Adrenal gland (tissue), 12 donors: ENCODE results near the gene ST6GALNAC4. TPM values are rescaled to one million over a fixed set of nuclear protein-coding genes. Genes with fewer than 3 reads are reported as not detected.
"Not testable (repeated sequence)": the region's sequence is repeated elsewhere in the genome, so short reads cannot be mapped to it uniquely, and the experiment has no call there.

Experiments
- DNase-seq, 7 donors: peaks; one replicate each; pipeline ENCODE4 v3.0.0-alpha.2; 2019 to 2020
- H3K27ac ChIP-seq, 5 donors: fragments of 200-600 bp; sonication (generic) in 4 of 5; 1 replicate in 3 of 5; 2 replicates in 2 of 5; pipeline versions ENCODE4 v1.5.1 to v1.8.0; 2016 to 2020; ENCODE audit warnings: mild to moderate bottlenecking in 1 of 5
- H3K27me3 ChIP-seq: fragments of 200-600 bp; 2 replicates; pipeline ENCODE4 v1.8.0; 2021
- H3K36me3 ChIP-seq, 2 donors: fragments of 200-600 bp; replicated peaks in 1 of 2; 1 replicate in 1 of 2; 2 replicates in 1 of 2; pipeline versions ENCODE4 v1.5.1 to v1.8.0; 2018 to 2022
- H3K4me1 ChIP-seq, 2 donors: fragments of 200-600 bp; replicated peaks in 1 of 2; 1 replicate in 1 of 2; 2 replicates in 1 of 2; pipeline versions ENCODE4 v1.5.1 to v1.8.0; 2018 to 2021
- H3K4me3 ChIP-seq, 4 donors: fragments of 200-600 bp; sonication (generic) in 3 of 4; one replicate each; pipeline ENCODE4 v1.5.1; 2016 to 2018
- H3K9me3 ChIP-seq, 3 donors: fragments of 200-600 bp; sonication (generic) in 1 of 3; replicated peaks in 1 of 3; 1 replicate in 2 of 3; 2 replicates in 1 of 3; pipeline versions ENCODE4 v1.5.1 to v1.8.0; 2016 to 2021
- POLR2A ChIP-seq, 2 donors: fragments of 450-650 bp; IDR thresholded peaks; one replicate each; pipeline ENCODE4 v1.6.1; 2017; ENCODE audit warnings: antibody characterized with exemption in 2 of 2, mild to moderate bottlenecking in 2 of 2, moderate library complexity in 1 of 2
- WGBS, 4 donors: extraction: QIAGEN DNeasy Blood & Tissue Kit in 2 of 4; methylation state at CpG; one replicate each; pipeline versions ENCODE4 v1.1.5 to v1.1.7; 2013 to 2017; 5-methylcytosine and 5-hydroxymethylcytosine counted together
- intact Hi-C, 2 donors: fragments of 100-400 bp; cut with DNase I; formaldehyde crosslinking; loops; one replicate each; pipeline versions ENCODE4 v1.14.1 to v1.15.0; 2022 to 2023
- polyA plus RNA-seq, 3 donors: library from polyadenylated mRNA; stranded (reverse); fragments of 200-250 nt in 2 of 3; fragments of 350-450 nt in 1 of 3; fragmentation: Illumina TruSeq in 1 of 3; extraction: RNeasy Lipid Tissue Mini Kit (QIAGEN cat#74804) in 1 of 3; gene quantifications; one replicate each; pipeline ENCODE4 v1.2.3, GENCODE V29; 2013 to 2014
- total RNA-seq, 9 donors: library from RNA; depleted of rRNA in 4 of 9; stranded (reverse); fragments of >200 nt in 4 of 9; fragments of 120-200 nt in 1 of 9; fragmentation: NEBNext Ultra II Directional in 1 of 9; extraction: Animal tissue kit (Norgen Biotek cat#: 25700) in 1 of 9; gene quantifications; one replicate each; pipeline versions ENCODE4 v1.1.0 to v1.2.4, GENCODE V29; 2013 to 2023
- TF ChIP-seq, protein P1 (sequence below), 6 experiments: fragments of 450-650 bp in 4 of 6; fragments of 200-600 bp in 2 of 6; sonication (generic) in 1 of 6; IDR thresholded peaks; 1 replicate in 5 of 6; 2 replicates in 1 of 6; pipeline versions ENCODE4 v1.5.1 to v1.8.0; 2016 to 2021; ENCODE audit warnings: antibody characterized with exemption in 6 of 6, mild to moderate bottlenecking in 2 of 6, moderate library complexity in 1 of 6
- donor health status: healthy with polysubstance abuse.
- donor health status: Bipolar disorder and iron deficiency.
- donor health status: DM: yes; HTN: yes; CAD: no.
- donor health status: DM: no; HTN: no; CAD: no.
- donor health status: DM: no; HTN: no; CAD: no.
- donor health status: DM: yes; HTN: yes; CAD: no.

Gene ST6GALNAC4
- total and polyA plus RNA-seq, 12 donors: 5.3 to 65.7 (median 14.7) TPM

DNA sequence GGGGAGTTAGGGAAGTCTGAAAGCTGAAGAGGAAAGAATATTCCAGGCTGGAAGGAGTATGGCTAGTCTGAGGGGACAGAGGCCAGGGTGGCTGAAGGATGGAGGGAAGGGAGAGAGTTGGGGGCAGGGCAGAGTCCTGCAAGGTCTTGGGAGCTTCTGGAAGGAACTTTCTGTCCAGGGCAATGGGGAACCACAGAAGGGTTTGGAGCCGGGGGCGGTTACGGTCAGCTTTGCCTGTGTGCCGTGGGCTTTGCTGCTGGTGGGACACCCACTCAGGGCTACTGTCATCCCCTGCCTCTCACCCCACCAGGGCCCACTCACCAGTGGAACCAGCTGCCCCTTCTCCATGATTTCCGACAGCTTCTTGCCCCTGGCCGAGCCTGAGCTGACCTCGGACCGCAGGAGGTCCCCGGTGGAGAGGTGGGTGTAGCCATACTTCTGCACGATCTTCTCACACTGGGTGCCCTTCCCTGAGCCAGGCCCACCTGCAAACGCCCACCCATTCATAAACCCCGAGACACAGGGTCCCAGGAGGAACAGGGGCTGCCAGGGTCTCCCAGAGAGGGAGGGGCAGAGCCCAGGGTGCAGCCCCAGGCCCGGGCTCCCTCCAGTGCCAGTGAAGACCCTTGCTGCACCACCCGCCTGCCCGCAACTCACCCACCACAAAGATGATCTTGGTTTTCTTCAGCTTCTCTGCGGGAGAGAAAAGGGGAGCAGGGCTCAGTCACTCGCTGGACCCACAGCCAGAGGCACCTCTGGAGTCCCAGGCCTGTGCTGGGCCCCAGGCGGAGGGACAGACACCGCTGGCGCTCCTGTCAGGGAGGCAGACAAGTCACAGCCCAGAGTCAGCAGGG, 44.2 kb downstream of the ST6GALNAC4 start:
- intact Hi-C loops: loop anchor here in 1 of 2 donors (5.0 kb wide), 2 partner anchors 35 to 130 kb away; no protein-coding TSS in a partner anchor
- H3K36me3 ChIP-seq: peaks cover 0 to 29% of the 10 kb centered on the region in 2 donors
- no peak for DNase-seq
- TF ChIP-seq POLR2A (IDR thresholded peaks at IDR 0.05): no peak
- TF ChIP-seq, protein P1, sequence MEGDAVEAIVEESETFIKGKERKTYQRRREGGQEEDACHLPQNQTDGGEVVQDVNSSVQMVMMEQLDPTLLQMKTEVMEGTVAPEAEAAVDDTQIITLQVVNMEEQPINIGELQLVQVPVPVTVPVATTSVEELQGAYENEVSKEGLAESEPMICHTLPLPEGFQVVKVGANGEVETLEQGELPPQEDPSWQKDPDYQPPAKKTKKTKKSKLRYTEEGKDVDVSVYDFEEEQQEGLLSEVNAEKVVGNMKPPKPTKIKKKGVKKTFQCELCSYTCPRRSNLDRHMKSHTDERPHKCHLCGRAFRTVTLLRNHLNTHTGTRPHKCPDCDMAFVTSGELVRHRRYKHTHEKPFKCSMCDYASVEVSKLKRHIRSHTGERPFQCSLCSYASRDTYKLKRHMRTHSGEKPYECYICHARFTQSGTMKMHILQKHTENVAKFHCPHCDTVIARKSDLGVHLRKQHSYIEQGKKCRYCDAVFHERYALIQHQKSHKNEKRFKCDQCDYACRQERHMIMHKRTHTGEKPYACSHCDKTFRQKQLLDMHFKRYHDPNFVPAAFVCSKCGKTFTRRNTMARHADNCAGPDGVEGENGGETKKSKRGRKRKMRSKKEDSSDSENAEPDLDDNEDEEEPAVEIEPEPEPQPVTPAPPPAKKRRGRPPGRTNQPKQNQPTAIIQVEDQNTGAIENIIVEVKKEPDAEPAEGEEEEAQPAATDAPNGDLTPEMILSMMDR (IDR thresholded peaks at IDR 0.05): no peak
- H3K27me3 ChIP-seq: no peaks in the 10 kb centered on the region
- H3K9me3 ChIP-seq: no peaks in the 10 kb centered on the region
- H3K4me1 ChIP-seq: peaks cover 14 to 35% of the 10 kb centered on the region in 2 donors
- no peak overlapping the region for H3K4me3 ChIP-seq
- H3K27ac ChIP-seq: no peak overlapping the region
- WGBS, 4 donors: 89 to 96% (median 93%) methylated on average over 7 to 20 of the region's 20 CpGs

DNA sequence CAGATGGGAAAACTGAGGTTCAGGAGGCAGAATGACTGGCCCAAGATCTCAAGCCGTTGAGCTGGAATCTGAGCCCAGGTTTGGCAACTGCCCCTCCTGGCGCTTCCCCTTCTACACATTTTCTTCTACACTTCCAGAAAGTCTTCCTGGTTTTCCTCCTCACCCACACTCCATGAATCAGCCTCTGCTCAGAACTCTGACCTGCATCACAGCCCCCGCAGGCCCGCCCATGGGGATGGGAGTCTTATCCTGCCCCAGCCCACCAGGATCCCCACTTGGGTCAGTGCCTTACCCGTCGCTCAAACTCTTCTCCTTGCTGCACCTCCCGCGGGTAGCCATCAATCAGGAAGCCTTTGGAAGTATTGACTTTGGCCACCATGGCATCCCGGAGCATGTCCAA, 45.3 kb downstream of the ST6GALNAC4 start:
- no peak for TF ChIP-seq POLR2A (IDR thresholded peaks at IDR 0.05)
- TF ChIP-seq, protein P1 (IDR thresholded peaks at IDR 0.05): no peak
- 88 to 95% (median 91%) methylated on average over 8 to 9 of the region's 9 CpGs for WGBS, 4 donors
- Histone ChIP-seq H3K27ac (no peak overlapping the region), H3K9me3 (no peaks in the 10 kb centered on the region), H3K36me3 (peaks cover 0 to 29% of the 10 kb centered on the region in 2 donors), H3K4me3 (no peak overlapping the region), H3K4me1 (peaks cover 7 to 28% of the 10 kb centered on the region in 2 donors), H3K27me3 (no peaks in the 10 kb centered on the region)
- intact Hi-C loops: loop anchor here in 1 of 2 donors (5.0 kb wide), 2 partner anchors 36 to 129 kb away; no protein-coding TSS in a partner anchor
- no peak for DNase-seq

DNA sequence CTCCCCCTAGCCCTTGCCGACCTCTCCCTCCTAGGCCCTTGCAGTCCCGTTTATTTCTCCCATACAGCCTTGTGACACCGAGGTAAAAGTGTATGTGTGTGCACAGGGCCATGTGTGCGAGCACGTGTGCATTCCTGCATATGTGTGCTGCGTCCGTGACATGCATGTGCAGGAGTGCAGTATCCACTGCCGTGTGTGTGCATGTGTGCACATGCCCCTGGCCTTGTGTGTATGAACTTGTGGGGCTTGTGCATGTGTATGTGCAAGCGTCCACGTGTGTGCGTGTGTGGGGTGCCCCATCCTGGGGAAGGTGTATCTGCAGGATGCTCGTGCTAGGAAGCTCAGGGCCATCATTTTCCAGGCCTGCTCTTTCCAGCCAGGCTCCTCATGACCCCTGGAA, 46.0 kb downstream of the ST6GALNAC4 start:
- H3K27ac ChIP-seq: no peak overlapping the region
- peaks cover 0 to 29% of the 10 kb centered on the region in 2 donors for H3K36me3 ChIP-seq
- H3K27me3 ChIP-seq: no peaks in the 10 kb centered on the region
- no peak overlapping the region for H3K4me3 ChIP-seq
- peaks cover 7 to 22% of the 10 kb centered on the region in 2 donors for H3K4me1 ChIP-seq
- H3K9me3 ChIP-seq: no peaks in the 10 kb centered on the region
- intact Hi-C loops: loop anchor here in 1 of 2 donors (5.0 kb wide), 2 partner anchors 36 to 129 kb away; no protein-coding TSS in a partner anchor
- 80 to 91% (median 86%) methylated on average over 7 to 12 of the region's 12 CpGs for WGBS, 4 donors
- DNase-seq: no peak
- no peak for TF ChIP-seq POLR2A (IDR thresholded peaks at IDR 0.05)
- TF ChIP-seq, protein P1 (IDR thresholded peaks at IDR 0.05): no peak

DNA sequence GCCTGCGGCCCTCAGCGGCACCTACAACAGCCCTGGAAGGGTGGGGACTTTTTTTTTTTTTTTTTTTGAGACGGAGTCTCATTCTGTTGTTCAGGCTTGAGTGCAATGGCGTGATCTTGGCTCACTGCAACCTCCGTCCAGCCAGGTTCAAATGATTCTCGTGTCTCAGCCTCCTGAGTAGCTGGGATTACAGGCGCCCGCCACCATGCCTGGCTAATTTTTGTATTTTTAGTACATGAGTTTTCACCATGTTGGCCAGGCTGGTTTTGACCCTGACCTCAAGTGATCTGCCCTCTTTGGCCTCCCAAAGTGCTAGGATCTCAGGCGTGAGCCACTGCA, 46.7 kb downstream of the ST6GALNAC4 start:
- intact Hi-C loops: loop anchor here in 1 of 2 donors (5.0 kb wide), 2 partner anchors 37 to 128 kb away; no protein-coding TSS in a partner anchor
- TF ChIP-seq, protein P1 (IDR thresholded peaks at IDR 0.05): peak in 1 of 6 experiments; percentile 2
- H3K9me3 ChIP-seq, H3K27ac ChIP-seq, H3K4me3 ChIP-seq, H3K27me3 ChIP-seq, DNase-seq: not testable (repeated sequence)
- Histone ChIP-seq H3K36me3 (peaks cover 0 to 29% of the 10 kb centered on the region in 2 donors), H3K4me1 (peaks cover 7 to 17% of the 10 kb centered on the region in 2 donors)
- WGBS, 4 donors: 63 to 77% (median 71%) methylated on average over 7 to 9 of the region's 9 CpGs
